ENCODE measurements around the gene CD84.
A peak's percentile ranks its signal among the peaks of the same experiment; 100 is the strongest.

CD84 gene

DNA sequence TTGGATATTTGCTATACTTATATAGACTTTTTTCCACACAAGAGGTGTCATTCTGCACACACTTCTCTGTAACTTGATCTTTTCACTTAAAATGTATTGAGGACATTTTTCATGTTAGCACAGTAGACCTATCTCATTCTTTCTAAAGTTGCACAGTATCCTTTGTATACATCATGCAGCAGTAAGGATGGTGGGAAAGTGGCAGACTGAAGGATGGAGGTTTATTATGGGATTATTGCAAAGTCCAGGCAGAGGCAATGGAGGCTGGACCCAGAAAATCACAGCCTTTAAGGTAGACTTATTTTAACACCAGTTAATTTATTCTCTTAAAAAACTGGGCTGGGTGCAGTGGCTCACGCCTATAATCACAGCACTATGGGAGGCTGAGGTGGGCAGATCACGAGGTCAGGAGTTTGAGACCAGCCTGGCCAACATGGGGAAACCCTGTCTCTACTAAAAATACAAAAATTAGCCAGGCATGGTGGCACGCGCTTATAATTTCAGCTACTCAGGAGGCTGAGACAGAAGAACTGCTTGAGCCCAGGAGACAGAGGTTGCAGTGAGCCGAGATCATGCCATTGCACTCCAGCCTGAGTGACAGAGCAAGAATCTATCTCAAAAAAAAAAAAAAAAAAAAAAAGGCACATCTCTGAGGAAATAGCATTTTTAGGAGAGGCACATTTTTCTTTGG, 41.8 kb upstream of the CD84 start:
- DNase-seq (ENCODE audit: low read depth) = no peak
- H3K4me3 ChIP-seq (ENCODE audit: low read depth, low read length) = no peak overlapping the region
- TF ChIP-seq POLR2A (IDR thresholded peaks at IDR 0.05; ENCODE audit: extremely low read depth, insufficient read length) (no peak), CTCF (IDR thresholded peaks at IDR 0.05; ENCODE audit: low read depth, low read length) (no peak), MYC (IDR thresholded peaks at IDR 0.05; ENCODE audit: low read depth, low read length) (no peak)
- TF ChIP-seq, protein P1, sequence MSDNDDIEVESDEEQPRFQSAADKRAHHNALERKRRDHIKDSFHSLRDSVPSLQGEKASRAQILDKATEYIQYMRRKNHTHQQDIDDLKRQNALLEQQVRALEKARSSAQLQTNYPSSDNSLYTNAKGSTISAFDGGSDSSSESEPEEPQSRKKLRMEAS (IDR thresholded peaks at IDR 0.05; ENCODE audit: low read depth, low read length) = no peak

- TF ChIP-seq POLR2A (IDR thresholded peaks at IDR 0.05; ENCODE audit: extremely low read depth, insufficient read length) = no peak
- no peak for TF ChIP-seq MYC (IDR thresholded peaks at IDR 0.05; ENCODE audit: low read depth, low read length)
- TF ChIP-seq, protein P1 (IDR thresholded peaks at IDR 0.05; ENCODE audit: low read depth, low read length) = no peak
- no peak for TF ChIP-seq CTCF (IDR thresholded peaks at IDR 0.05; ENCODE audit: low read depth, low read length)
- DNase-seq (ENCODE audit: low read depth) = no peak
- H3K4me3 ChIP-seq (ENCODE audit: low read depth, low read length) = no peak overlapping the region
These were observed 40.5 kb upstream of the CD84 start for GRCh38 chr1:160619742-160620277.

- DNase-seq (ENCODE audit: low read depth) = peak; percentile 38
- H3K4me3 ChIP-seq (ENCODE audit: low read depth, low read length) = no peak overlapping the region
- peak; percentile 60 for TF ChIP-seq CTCF (IDR thresholded peaks at IDR 0.05; ENCODE audit: low read depth, low read length)
- no peak for TF ChIP-seq MYC (IDR thresholded peaks at IDR 0.05; ENCODE audit: low read depth, low read length)
- no peak for TF ChIP-seq POLR2A (IDR thresholded peaks at IDR 0.05; ENCODE audit: extremely low read depth, insufficient read length)
- TF ChIP-seq, protein P1 (IDR thresholded peaks at IDR 0.05; ENCODE audit: low read depth, low read length) = no peak
These were observed 39.5 kb upstream of the CD84 start for GRCh38 chr1:160618763-160619274.

DNA sequence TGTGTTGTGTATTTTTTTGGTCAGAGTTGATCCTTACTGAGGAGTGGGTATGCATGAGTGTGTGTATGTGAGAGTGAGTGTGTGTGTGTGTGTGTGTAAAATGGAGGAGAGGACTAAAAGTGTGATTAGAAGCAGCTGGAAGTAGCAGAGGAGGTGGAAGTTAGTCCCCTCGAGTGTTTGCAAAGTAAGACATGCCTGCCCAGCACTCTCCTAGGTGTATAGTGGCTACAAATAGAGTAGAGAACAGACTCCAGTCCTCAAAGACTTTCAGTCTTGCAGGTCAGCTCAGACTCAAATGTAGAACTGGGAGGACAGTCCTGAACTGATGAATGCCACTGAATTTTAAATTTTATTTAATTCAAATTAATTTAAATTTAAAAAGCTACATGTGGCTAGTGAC, 39.0 kb upstream of the CD84 start:
- DNase-seq (ENCODE audit: low read depth) = no peak
- no peak overlapping the region for H3K4me3 ChIP-seq (ENCODE audit: low read depth, low read length)

DNA sequence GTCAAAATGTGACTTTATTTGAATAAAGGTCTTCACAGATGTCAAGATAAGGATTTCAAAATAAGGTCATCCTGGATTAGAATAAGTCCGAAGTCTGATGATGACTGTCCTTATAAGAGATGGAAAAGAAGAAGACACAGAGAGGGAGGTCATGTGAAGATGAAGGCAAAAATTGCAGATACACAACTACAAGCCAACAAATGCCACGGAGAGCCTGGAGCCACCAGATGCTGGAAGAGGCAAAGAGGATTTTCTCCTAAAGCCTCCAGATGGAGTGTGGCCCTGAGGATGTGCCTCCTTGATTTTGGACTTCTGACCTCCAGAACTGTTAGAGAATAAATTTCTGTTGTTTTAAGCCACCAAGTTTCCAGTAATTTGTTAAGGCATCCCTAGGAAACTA, 36.4 kb upstream of the CD84 start:
- no peak for TF ChIP-seq MYC (IDR thresholded peaks at IDR 0.05; ENCODE audit: low read depth, low read length)
- TF ChIP-seq CTCF (IDR thresholded peaks at IDR 0.05; ENCODE audit: low read depth, low read length) = no peak

More for the DNA sequence above, 39.0 kb upstream of the CD84 start:
- TF ChIP-seq CTCF (IDR thresholded peaks at IDR 0.05; ENCODE audit: low read depth, low read length) = no peak
- no peak for TF ChIP-seq POLR2A (IDR thresholded peaks at IDR 0.05; ENCODE audit: extremely low read depth, insufficient read length)
- TF ChIP-seq MYC (IDR thresholded peaks at IDR 0.05; ENCODE audit: low read depth, low read length) = no peak
- TF ChIP-seq, protein P1 (IDR thresholded peaks at IDR 0.05; ENCODE audit: low read depth, low read length) = no peak

More for the DNA sequence above, 36.4 kb upstream of the CD84 start:
- DNase-seq (ENCODE audit: low read depth) = no peak
- no peak overlapping the region for H3K4me3 ChIP-seq (ENCODE audit: low read depth, low read length)
